ENCODE results near the gene STRIP2.

DNA sequence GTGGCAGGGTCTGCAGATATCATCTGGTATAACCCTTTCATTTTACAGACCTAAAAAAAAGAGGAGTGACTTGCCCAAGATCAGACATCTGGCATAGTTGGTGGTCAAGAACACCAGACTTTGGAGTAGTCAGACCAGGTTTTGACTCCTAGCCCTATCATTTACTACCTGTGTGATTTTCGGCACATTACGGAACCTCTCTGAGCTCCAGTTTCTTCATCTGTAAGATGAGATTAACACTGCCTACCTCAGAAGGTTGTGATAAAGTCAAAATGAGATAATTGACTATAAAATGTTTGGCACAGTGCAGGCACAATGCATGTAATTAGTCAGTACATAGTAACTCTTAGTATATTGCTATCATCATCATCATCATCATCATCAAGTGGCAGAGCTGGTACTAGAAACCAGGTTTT lies 1.2 kb downstream of the STRIP2 start:
- TF ChIP-seq EZH2 (IDR thresholded peaks at IDR 0.05; ENCODE audit: borderline replicate concordance) (no peak), EZH2phosphoT487 (IDR thresholded peaks at IDR 0.05; ENCODE audit: low read depth, severe bottlenecking, unreplicated experiment) (no peak)
- TF ChIP-seq, protein P1, sequence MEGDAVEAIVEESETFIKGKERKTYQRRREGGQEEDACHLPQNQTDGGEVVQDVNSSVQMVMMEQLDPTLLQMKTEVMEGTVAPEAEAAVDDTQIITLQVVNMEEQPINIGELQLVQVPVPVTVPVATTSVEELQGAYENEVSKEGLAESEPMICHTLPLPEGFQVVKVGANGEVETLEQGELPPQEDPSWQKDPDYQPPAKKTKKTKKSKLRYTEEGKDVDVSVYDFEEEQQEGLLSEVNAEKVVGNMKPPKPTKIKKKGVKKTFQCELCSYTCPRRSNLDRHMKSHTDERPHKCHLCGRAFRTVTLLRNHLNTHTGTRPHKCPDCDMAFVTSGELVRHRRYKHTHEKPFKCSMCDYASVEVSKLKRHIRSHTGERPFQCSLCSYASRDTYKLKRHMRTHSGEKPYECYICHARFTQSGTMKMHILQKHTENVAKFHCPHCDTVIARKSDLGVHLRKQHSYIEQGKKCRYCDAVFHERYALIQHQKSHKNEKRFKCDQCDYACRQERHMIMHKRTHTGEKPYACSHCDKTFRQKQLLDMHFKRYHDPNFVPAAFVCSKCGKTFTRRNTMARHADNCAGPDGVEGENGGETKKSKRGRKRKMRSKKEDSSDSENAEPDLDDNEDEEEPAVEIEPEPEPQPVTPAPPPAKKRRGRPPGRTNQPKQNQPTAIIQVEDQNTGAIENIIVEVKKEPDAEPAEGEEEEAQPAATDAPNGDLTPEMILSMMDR (IDR thresholded peaks at IDR 0.05; ENCODE audit: poor library complexity) = no peak
